Lower leg skin (tissue), 4 donors: Measurements from ENCODE around the gene BRWD1. TPM values are rescaled to one million over a fixed set of nuclear protein-coding genes. Genes with fewer than 3 reads are reported as not detected.
"Not testable (repeated sequence)": the region's sequence is repeated elsewhere in the genome, so short reads cannot be mapped to it uniquely, and the experiment has no call there.

Experiments
- DNase-seq, 2 donors: peaks; one replicate each; pipeline ENCODE4 v3.0.0-alpha.2; 2019; ENCODE audit warnings: low spot score in 2 of 2
- H3K4me3 ChIP-seq: fragments of 200-600 bp; sonication (generic); 2 replicates; pipeline ENCODE4 v1.5.1; 2017; ENCODE audit warnings: mild to moderate bottlenecking, low read depth; ENCODE audit not compliant: poor library complexity, severe bottlenecking
- POLR2A ChIP-seq, 2 donors: fragments of 450-650 bp; IDR thresholded peaks; one replicate each; pipeline ENCODE4 v1.6.1; 2016 to 2017; ENCODE audit warnings: antibody characterized with exemption in 2 of 2, mild to moderate bottlenecking in 1 of 2, moderate library complexity in 1 of 2
- WGBS, 2 donors: methylation state at CpG; one replicate each; pipeline ENCODE4 v1.1.5; 2018; 5-methylcytosine and 5-hydroxymethylcytosine counted together
- intact Hi-C: fragments of 100-400 bp; cut with DNase I; formaldehyde crosslinking; loops from one replicate; pipeline ENCODE4 v1.15.0; 2023; ENCODE audit warnings: low total_unique reads
- total RNA-seq, 4 donors: library from RNA; depleted of rRNA; stranded (reverse); fragments of >200 nt; gene quantifications; one replicate each; pipeline ENCODE4 v1.1.0, GENCODE V29; 2016
- TF ChIP-seq, protein P1 (sequence below), 3 donors: fragments of 450-650 bp; IDR thresholded peaks; one replicate each; pipeline ENCODE4 v1.5.1; 2016; ENCODE audit warnings: antibody characterized with exemption in 3 of 3, mild to moderate bottlenecking in 3 of 3, moderate library complexity in 2 of 3

BRWD1 gene
- total RNA-seq, 4 donors from 2014 or later = 42.2 to 57.2 (median 52.6) TPM

- 62 to 71% methylated on average over 3 of the region's 3 CpGs for WGBS, 2 donors
- no peak overlapping the region for H3K4me3 ChIP-seq
- no peak for TF ChIP-seq POLR2A (IDR thresholded peaks at IDR 0.05)
- TF ChIP-seq, protein P1, sequence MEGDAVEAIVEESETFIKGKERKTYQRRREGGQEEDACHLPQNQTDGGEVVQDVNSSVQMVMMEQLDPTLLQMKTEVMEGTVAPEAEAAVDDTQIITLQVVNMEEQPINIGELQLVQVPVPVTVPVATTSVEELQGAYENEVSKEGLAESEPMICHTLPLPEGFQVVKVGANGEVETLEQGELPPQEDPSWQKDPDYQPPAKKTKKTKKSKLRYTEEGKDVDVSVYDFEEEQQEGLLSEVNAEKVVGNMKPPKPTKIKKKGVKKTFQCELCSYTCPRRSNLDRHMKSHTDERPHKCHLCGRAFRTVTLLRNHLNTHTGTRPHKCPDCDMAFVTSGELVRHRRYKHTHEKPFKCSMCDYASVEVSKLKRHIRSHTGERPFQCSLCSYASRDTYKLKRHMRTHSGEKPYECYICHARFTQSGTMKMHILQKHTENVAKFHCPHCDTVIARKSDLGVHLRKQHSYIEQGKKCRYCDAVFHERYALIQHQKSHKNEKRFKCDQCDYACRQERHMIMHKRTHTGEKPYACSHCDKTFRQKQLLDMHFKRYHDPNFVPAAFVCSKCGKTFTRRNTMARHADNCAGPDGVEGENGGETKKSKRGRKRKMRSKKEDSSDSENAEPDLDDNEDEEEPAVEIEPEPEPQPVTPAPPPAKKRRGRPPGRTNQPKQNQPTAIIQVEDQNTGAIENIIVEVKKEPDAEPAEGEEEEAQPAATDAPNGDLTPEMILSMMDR (IDR thresholded peaks at IDR 0.05) = no peak
- no peak for DNase-seq
- intact Hi-C loops = no loop called here
Observed at GRCh38 chr21:39161064-39161463, 152.4 kb downstream of the BRWD1 start.

- 89 to 96% methylated on average over 6 to 7 of the region's 7 CpGs for WGBS, 2 donors
- no peak overlapping the region for H3K4me3 ChIP-seq
- TF ChIP-seq, protein P1 (IDR thresholded peaks at IDR 0.05) = no peak
- TF ChIP-seq POLR2A (IDR thresholded peaks at IDR 0.05) = no peak
- intact Hi-C loops = no loop called here
- DNase-seq = no peak
Observed at GRCh38 chr21:39159342-39160063, 153.9 kb downstream of the BRWD1 start.

GRCh38 chr21:39157241-39157640, 156.2 kb downstream of the BRWD1 start:
- DNase-seq, H3K4me3 ChIP-seq, intact Hi-C loops: not testable (repeated sequence)
- 93% methylated on average over 15 to 20 of the region's 34 CpGs for WGBS, 2 donors

DNA sequence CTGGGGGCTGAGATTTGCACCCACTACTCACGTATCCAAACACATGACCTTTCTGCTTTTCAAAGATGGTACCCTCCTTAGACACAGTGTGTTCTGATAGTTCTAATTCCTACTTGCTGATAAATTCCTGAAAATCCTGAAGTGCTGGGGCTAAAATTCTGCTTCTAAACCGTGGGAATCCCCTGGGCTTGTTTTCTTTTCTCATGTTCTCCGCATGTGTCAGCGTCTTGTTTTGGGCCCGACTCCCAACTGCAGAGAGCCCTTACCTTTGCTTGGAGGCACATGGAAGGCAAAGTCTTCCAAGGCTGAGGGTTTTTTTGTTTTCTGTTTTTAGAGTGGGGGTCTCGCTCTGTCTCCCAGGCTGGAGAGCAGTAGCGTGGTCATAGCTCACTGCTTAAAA, 157.4 kb downstream of the BRWD1 start:
- TF ChIP-seq, protein P1 (IDR thresholded peaks at IDR 0.05) = no peak
- TF ChIP-seq POLR2A (IDR thresholded peaks at IDR 0.05) = no peak
- intact Hi-C loops = no loop called here
- H3K4me3 ChIP-seq = no peak overlapping the region
- no peak for DNase-seq
- WGBS, 2 donors = 70 to 73% methylated on average over 7 of the region's 7 CpGs

GRCh38 chr21:39155578-39155977, 157.9 kb downstream of the BRWD1 start:
- no peak overlapping the region for H3K4me3 ChIP-seq
- TF ChIP-seq POLR2A (IDR thresholded peaks at IDR 0.05) = no peak
- TF ChIP-seq, protein P1 (IDR thresholded peaks at IDR 0.05) = no peak
- intact Hi-C loops = no loop called here
- 97 to 100% methylated on average over 2 of the region's 2 CpGs for WGBS, 2 donors
- no peak for DNase-seq

DNA sequence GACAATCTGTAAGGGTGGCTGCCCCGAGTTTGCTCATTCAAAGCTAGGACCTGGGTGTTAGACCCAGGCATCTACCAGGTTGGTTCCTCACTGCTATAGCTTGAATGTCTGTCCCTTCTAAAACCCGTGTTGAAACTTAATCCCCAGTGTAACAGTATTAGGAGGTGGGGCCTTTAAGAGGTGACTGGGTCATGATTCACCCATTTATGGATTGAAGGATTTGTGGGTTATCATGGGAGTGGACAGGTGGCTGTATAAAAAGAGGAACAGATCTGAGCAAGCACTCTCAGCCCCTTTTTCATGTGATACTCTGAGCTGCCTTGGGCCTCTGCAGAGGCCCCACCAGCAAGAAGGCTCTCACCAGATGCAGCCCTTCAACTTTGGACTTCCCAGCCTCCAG, 159.6 kb downstream of the BRWD1 start:
- DNase-seq = no peak
- TF ChIP-seq, protein P1 (IDR thresholded peaks at IDR 0.05) = no peak
- 88 to 90% methylated on average over 2 of the region's 2 CpGs for WGBS, 2 donors
- H3K4me3 ChIP-seq = no peak overlapping the region
- intact Hi-C loops = no loop called here
